ENCODE results near the gene BBS4.
A peak's percentile ranks its signal among the peaks of the same experiment; 100 is the strongest.

DNA sequence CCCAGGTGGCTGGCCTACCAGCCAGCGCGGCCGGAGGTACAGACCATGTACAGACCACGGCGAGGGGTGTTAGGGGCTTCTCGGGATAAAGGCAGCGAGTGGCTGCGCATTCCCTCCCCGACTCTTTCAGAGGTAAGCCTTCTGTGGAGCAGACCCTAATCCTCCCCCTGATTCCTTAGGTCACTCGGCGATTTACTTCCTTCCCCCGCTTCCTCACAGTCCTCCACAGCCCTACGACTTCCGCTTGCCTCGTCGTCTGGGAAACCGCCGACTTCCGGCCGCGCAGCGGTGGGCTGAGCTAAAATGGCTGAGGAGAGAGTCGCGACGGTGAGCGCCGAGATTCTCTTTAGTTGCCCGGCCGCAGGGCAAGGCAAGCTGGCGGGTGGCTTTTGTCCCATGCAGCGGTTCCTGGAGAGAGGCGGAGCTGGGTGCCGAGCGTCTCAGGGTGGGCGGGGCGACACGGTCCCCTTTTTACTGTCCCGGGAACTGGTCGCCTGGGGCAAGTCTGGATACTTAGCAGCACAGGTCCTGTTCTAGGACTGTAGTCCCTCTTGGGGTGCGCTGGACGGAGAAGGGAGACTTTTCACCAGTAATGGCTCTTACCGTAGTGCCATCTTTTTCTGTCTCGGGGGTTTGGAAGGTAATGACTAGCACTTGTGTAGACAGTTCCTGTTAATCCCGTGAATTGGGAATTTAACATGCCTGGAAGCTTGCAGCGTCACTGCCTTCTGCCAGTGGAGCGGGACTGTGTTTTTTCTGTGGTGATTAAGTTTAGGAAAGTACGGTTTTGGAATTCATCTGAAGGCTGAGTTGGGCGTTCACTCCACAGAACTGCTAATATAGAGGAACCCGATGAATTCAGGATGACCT lies at the start of gene BBS4, which contains the start of gene HIGD2B:
- TF ChIP-seq POLR2AphosphoS5 (IDR thresholded peaks at IDR 0.05) = peak; percentile 95
- TF ChIP-seq, protein P1, sequence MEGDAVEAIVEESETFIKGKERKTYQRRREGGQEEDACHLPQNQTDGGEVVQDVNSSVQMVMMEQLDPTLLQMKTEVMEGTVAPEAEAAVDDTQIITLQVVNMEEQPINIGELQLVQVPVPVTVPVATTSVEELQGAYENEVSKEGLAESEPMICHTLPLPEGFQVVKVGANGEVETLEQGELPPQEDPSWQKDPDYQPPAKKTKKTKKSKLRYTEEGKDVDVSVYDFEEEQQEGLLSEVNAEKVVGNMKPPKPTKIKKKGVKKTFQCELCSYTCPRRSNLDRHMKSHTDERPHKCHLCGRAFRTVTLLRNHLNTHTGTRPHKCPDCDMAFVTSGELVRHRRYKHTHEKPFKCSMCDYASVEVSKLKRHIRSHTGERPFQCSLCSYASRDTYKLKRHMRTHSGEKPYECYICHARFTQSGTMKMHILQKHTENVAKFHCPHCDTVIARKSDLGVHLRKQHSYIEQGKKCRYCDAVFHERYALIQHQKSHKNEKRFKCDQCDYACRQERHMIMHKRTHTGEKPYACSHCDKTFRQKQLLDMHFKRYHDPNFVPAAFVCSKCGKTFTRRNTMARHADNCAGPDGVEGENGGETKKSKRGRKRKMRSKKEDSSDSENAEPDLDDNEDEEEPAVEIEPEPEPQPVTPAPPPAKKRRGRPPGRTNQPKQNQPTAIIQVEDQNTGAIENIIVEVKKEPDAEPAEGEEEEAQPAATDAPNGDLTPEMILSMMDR (IDR thresholded peaks at IDR 0.05) = no peak
- TF ChIP-seq POLR2A (IDR thresholded peaks at IDR 0.05) = peak; percentile 82
